Panc1 (cell line): ENCODE measurements around the gene DPM3. TPM values are rescaled to one million over a fixed set of nuclear protein-coding genes. Genes with fewer than 3 reads are reported as not detected.

Source experiments
- ATAC-seq: fragments of 200-7000 bp; cut with Tn5 transposase; 2 replicates; pipeline ENCODE4 v1.9.1; 2020; ENCODE audit warnings: mild to moderate bottlenecking, moderate library complexity
- BruUV-seq: library from RNA; stranded (reverse); fragments of 400-500 nt; replicated peaks from 2 replicates; lab custom pipeline; 2021; lab: Mats Ljungman, UMichigan
- CTCF ChIA-PET: fragments of 300-600 bp; sonication (Branson Sonifier 250); formaldehyde crosslinking; loops from one replicate; lab custom pipeline; 2022; ENCODE audit warnings: antibody characterized with exemption; lab: Charles Lee
- POLR2A ChIA-PET: fragments of 300-600 bp; sonication (Branson Sonifier 250); formaldehyde crosslinking; loops from one replicate; lab custom pipeline; 2022; ENCODE audit warnings: antibody characterized with exemption; lab: Charles Lee
- DNase-seq: peaks from one replicate; pipeline ENCODE4 v3.0.0-alpha.2; 2010; ENCODE audit warnings: low read depth, low spot score
- H3K27ac ChIP-seq: 2 replicates; pipeline ENCODE4 v1.5.1; 2011; ENCODE audit warnings: mild to moderate bottlenecking, low read length, inconsistent platforms
- H3K27me3 ChIP-seq: fragments of 200-500 bp; sonication (Bioruptor generic); 2 replicates; pipeline ENCODE4 v1.6.0; 2014; ENCODE audit warnings: low read length, inconsistent platforms; ENCODE audit not compliant: control insufficient read depth, insufficient read depth
- H3K36me3 ChIP-seq: fragments of 200-500 bp; sonication (Bioruptor generic); 2 replicates; pipeline ENCODE4 v1.5.1; 2014; ENCODE audit warnings: inconsistent platforms, mild to moderate bottlenecking, low read length, moderate library complexity; ENCODE audit not compliant: control insufficient read depth, insufficient read depth
- H3K4me1 ChIP-seq: 2 replicates; pipeline ENCODE4 v1.5.1; 2011; ENCODE audit warnings: inconsistent platforms, mild to moderate bottlenecking, low read length, moderate library complexity; ENCODE audit not compliant: control insufficient read depth, insufficient read depth
- H3K4me3 ChIP-seq, 2 experiments: 2 replicates each; pipeline ENCODE4 v1.5.1; 2011 to 2012; ENCODE audit warnings: low read depth in 2 of 2, low read length in 2 of 2, mild to moderate bottlenecking in 2 of 2, inconsistent platforms in 1 of 2, moderate library complexity in 1 of 2
- H3K9me3 ChIP-seq: fragments of 200-500 bp; sonication (Bioruptor generic); 2 replicates; pipeline ENCODE4 v1.5.1; 2014; ENCODE audit warnings: low read depth, mild to moderate bottlenecking, inconsistent platforms, low read length, moderate library complexity; ENCODE audit not compliant: control insufficient read depth, insufficient read depth
- CTCF ChIP-seq: fragments of 450-650 bp; IDR thresholded peaks from 2 replicates; pipeline ENCODE4 v1.5.1; 2017; ENCODE audit warnings: mild to moderate bottlenecking
- POLR2AphosphoS5 ChIP-seq: IDR thresholded peaks from 2 replicates; pipeline ENCODE4 v1.6.1; 2012; ENCODE audit warnings: mild to moderate bottlenecking, low read depth, low read length, moderate library complexity
- SIN3A ChIP-seq: IDR thresholded peaks from 2 replicates; pipeline ENCODE4 v1.6.1; 2012; ENCODE audit warnings: low read depth, mild to moderate bottlenecking, low read length, moderate library complexity, borderline replicate concordance; ENCODE audit not compliant: insufficient read depth
- TCF7L2 ChIP-seq: IDR thresholded peaks from 2 replicates; pipeline ENCODE4 v1.6.1; 2011; ENCODE audit warnings: mild to moderate bottlenecking, low read depth, low read length, inconsistent platforms
- in situ Hi-C: cut with HindIII; loops from 2 replicates; pipeline ENCODE4 v1.10.0; 2016; ENCODE audit warnings: low sequenced_read_pairs, low pct_unique_long_range_greater_than_20kb
- intact Hi-C: fragments of 100-400 bp; cut with micrococcal nuclease; formaldehyde crosslinking; loops from one replicate; pipeline ENCODE4 v1.10.0; 2022; ENCODE audit not compliant: unreplicated experiment
- total RNA-seq: library from RNA; stranded (reverse); gene quantifications from one replicate; pipeline ENCODE4 v1.2.1, GENCODE V29; 2021; ENCODE audit not compliant: unreplicated experiment
- TF ChIP-seq, protein P1 (sequence below), 2 experiments: IDR thresholded peaks; 2 replicates each; pipeline ENCODE4 v1.6.1; 2011 to 2012; ENCODE audit warnings: low read depth in 2 of 2, control low read depth in 1 of 2, low read length in 1 of 2, mild to moderate bottlenecking in 1 of 2, moderate library complexity in 1 of 2; ENCODE audit not compliant: insufficient read depth in 1 of 2

DPM3 gene
- total RNA-seq, 1 experiment from 2014 or later = 66.0 TPM

- Histone ChIP-seq H3K27ac (peak overlapping the region; percentile 93), H3K9me3 (no peaks in the 10 kb centered on the region), H3K4me1 (peaks cover 46% of the 10 kb centered on the region), H3K36me3 (no peaks in the 10 kb centered on the region), H3K4me3 (peak overlapping the region in 1 of 2 experiments; percentile 86; a peak in 2 of 4 replicates), H3K27me3 (no peaks in the 10 kb centered on the region)
- ATAC-seq (no peak), DNase-seq (no peak)
- intact Hi-C loops = no loop called here
- BruUV-seq = no TSS peak
- in situ Hi-C loops = no loop called here
- no peak for TF ChIP-seq CTCF
- TF ChIP-seq, protein P1, sequence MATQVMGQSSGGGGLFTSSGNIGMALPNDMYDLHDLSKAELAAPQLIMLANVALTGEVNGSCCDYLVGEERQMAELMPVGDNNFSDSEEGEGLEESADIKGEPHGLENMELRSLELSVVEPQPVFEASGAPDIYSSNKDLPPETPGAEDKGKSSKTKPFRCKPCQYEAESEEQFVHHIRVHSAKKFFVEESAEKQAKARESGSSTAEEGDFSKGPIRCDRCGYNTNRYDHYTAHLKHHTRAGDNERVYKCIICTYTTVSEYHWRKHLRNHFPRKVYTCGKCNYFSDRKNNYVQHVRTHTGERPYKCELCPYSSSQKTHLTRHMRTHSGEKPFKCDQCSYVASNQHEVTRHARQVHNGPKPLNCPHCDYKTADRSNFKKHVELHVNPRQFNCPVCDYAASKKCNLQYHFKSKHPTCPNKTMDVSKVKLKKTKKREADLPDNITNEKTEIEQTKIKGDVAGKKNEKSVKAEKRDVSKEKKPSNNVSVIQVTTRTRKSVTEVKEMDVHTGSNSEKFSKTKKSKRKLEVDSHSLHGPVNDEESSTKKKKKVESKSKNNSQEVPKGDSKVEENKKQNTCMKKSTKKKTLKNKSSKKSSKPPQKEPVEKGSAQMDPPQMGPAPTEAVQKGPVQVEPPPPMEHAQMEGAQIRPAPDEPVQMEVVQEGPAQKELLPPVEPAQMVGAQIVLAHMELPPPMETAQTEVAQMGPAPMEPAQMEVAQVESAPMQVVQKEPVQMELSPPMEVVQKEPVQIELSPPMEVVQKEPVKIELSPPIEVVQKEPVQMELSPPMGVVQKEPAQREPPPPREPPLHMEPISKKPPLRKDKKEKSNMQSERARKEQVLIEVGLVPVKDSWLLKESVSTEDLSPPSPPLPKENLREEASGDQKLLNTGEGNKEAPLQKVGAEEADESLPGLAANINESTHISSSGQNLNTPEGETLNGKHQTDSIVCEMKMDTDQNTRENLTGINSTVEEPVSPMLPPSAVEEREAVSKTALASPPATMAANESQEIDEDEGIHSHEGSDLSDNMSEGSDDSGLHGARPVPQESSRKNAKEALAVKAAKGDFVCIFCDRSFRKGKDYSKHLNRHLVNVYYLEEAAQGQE (IDR thresholded peaks at IDR 0.05; ENCODE audit: insufficient read depth in 1 of 2, low read depth in 2 of 2, low read length in 1 of 2) = no peak
- TF ChIP-seq POLR2AphosphoS5 = no peak
- no peak for TF ChIP-seq SIN3A
- TF ChIP-seq TCF7L2 = no peak
- ChIA-PET POLR2A (interaction anchor here (0.6 kb wide), 1 partner anchor 10 kb away, joined by 3 read pairs; no protein-coding TSS in a partner anchor), CTCF (interaction anchor here (2.2 kb wide), 1 partner anchor 43 kb away, joined by 6 read pairs; no protein-coding TSS in a partner anchor)
Observed at GRCh38 chr1:155134322-155134721, 6.0 kb downstream of the DPM3 start.

DNA sequence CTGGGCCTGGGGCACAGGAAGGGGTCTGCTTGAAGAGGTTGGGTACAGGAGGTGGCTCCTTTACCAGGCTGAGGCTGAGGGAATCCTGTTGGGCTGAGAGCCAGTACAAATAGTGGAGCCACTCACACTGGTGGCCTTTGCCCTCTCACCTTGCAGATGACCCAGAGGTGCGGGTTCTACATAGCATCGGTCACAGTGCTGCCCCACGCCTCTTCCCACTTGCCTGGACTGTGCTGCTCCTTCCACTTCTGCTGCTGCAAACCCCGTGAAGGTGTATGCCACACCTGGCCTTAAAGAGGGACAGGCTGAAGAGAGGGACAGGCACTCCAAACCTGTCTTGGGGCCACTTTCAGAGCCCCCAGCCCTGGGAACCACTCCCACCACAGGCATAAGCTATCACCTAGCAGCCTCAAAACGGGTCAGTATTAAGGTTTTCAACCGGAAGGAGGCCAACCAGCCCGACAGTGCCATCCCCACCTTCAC, 6.5 kb downstream of the DPM3 start:
- no peak for ATAC-seq
- no peak for DNase-seq
- in situ Hi-C loops = no loop called here
- no peak overlapping the region for H3K4me3 ChIP-seq
- CTCF ChIA-PET = interaction anchor here (2.2 kb wide), 1 partner anchor 42 kb away, joined by 6 read pairs; no protein-coding TSS in a partner anchor
- H3K27me3 ChIP-seq = no peaks in the 10 kb centered on the region
- H3K4me1 ChIP-seq = peaks cover 51% of the 10 kb centered on the region
- BruUV-seq = no TSS peak
- TF ChIP-seq CTCF (no peak), TCF7L2 (no peak), POLR2AphosphoS5 (no peak), SIN3A (no peak)
- TF ChIP-seq, protein P1 (IDR thresholded peaks at IDR 0.05; ENCODE audit: insufficient read depth in 1 of 2, low read depth in 2 of 2, low read length in 1 of 2) = no peak
- H3K9me3 ChIP-seq = no peaks in the 10 kb centered on the region
- peak overlapping the region; percentile 93 for H3K27ac ChIP-seq
- intact Hi-C loops = no loop called here
- H3K36me3 ChIP-seq = no peaks in the 10 kb centered on the region
- POLR2A ChIA-PET = no interaction called here
